H1 (cell line): ENCODE results near the gene GOLPH3L.

Source experiments
- MAFK ChIP-seq: IDR thresholded peaks from 2 replicates; pipeline ENCODE4 v1.6.1; 2012; ENCODE audit warnings: low read depth, mild to moderate bottlenecking, improper control_type of control experiment, low read length
- SP1 ChIP-seq: IDR thresholded peaks from 2 replicates; pipeline ENCODE4 v1.6.1; 2011; ENCODE audit warnings: low read depth, low read length
- ZNF274 ChIP-seq: IDR thresholded peaks from 2 replicates; pipeline ENCODE4 v1.7.0; 2012; ENCODE audit warnings: low read length, borderline replicate concordance; ENCODE audit errors: extremely low read depth
- TF ChIP-seq, protein P1 (sequence below): IDR thresholded peaks from 2 replicates; pipeline ENCODE4 v1.6.1; 2012; ENCODE audit warnings: low read length, inconsistent platforms

DNA sequence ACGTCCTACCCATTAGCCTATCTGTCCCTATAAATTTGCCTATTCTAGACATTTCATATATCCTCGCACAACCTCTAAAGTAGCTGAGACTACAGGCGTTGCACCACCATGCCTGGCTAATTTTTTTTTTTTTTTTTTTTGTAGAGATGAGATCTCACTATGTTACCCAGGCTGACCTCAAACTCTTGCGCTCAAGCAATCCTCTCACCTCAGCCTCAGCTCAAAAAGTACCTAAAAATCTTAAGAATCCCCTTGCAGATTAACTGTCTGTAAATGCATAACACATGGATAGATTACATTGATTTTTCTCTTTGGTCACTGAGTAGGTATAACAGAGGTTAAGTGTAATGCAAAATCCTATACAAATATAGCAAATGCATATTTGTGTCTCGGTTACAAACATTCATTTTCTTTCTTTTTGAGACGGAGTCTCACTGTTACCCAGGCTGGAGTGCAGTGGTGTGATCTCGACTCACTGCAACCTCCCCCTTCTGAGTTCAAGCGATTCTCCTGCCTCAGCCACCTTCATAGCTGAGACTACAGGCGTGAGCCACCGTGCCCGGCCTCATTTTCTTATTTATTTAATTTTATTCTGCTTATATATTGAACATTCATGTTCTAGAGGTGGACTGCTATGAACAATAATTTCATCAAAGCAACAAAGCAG is 21.4 kb upstream of the GOLPH3L start:
- TF ChIP-seq SP1, result no peak
- no peak for TF ChIP-seq MAFK
- no peak for TF ChIP-seq ZNF274
- TF ChIP-seq, protein P1, sequence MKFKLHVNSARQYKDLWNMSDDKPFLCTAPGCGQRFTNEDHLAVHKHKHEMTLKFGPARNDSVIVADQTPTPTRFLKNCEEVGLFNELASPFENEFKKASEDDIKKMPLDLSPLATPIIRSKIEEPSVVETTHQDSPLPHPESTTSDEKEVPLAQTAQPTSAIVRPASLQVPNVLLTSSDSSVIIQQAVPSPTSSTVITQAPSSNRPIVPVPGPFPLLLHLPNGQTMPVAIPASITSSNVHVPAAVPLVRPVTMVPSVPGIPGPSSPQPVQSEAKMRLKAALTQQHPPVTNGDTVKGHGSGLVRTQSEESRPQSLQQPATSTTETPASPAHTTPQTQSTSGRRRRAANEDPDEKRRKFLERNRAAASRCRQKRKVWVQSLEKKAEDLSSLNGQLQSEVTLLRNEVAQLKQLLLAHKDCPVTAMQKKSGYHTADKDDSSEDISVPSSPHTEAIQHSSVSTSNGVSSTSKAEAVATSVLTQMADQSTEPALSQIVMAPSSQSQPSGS, result no peak
